ENCODE results near the gene GCNA. TPM values are rescaled to one million over a fixed set of nuclear protein-coding genes. Genes with fewer than 3 reads are reported as not detected.
"Not testable (repeated sequence)": the region's sequence is repeated elsewhere in the genome, so short reads cannot be mapped to it uniquely, and the experiment has no call there.

GCNA gene
- total RNA-seq, 6 experiments from 2014 or later: 0.48 to 1.7 (median 0.82) TPM

DNA sequence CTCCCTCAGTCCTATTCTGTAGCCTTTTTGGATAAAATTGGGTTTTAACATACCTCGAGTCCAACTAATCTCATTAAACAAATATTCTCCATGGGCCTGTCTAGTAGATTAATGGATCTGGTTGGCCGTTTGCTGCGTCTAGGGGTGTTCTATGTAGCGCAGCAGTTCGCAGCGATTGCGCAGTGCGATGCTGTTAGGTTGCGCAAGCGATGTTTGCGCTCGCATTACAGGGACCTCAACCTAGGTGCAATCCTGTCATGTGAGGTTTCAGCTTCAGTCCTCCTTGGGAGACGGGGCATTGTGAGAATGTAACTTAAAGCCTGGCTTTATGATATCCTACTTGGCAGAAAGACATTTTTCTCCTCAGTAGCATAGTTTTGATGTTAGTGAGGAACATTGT lies 31.4 kb upstream of the GCNA start:
- no peak overlapping the region for H3K27ac Mint-ChIP-seq
- TF ChIP-seq, protein P1, sequence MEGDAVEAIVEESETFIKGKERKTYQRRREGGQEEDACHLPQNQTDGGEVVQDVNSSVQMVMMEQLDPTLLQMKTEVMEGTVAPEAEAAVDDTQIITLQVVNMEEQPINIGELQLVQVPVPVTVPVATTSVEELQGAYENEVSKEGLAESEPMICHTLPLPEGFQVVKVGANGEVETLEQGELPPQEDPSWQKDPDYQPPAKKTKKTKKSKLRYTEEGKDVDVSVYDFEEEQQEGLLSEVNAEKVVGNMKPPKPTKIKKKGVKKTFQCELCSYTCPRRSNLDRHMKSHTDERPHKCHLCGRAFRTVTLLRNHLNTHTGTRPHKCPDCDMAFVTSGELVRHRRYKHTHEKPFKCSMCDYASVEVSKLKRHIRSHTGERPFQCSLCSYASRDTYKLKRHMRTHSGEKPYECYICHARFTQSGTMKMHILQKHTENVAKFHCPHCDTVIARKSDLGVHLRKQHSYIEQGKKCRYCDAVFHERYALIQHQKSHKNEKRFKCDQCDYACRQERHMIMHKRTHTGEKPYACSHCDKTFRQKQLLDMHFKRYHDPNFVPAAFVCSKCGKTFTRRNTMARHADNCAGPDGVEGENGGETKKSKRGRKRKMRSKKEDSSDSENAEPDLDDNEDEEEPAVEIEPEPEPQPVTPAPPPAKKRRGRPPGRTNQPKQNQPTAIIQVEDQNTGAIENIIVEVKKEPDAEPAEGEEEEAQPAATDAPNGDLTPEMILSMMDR (IDR thresholded peaks at IDR 0.05): no peak
- peaks cover 4% of the 10 kb centered on the region; the same call in 1 of the 2 replicates for H3K36me3 Mint-ChIP-seq (ENCODE audit: low read depth)
- no peak overlapping the region for H3K4me3 Mint-ChIP-seq
- H3K27me3 Mint-ChIP-seq (ENCODE audit: insufficient read depth): no peaks in the 10 kb centered on the region
- H3K4me1 Mint-ChIP-seq (ENCODE audit: low read depth): peaks cover 31% of the 10 kb centered on the region
- H3K9me3 Mint-ChIP-seq: no peaks in the 10 kb centered on the region
- no peak for DNase-seq

DNA sequence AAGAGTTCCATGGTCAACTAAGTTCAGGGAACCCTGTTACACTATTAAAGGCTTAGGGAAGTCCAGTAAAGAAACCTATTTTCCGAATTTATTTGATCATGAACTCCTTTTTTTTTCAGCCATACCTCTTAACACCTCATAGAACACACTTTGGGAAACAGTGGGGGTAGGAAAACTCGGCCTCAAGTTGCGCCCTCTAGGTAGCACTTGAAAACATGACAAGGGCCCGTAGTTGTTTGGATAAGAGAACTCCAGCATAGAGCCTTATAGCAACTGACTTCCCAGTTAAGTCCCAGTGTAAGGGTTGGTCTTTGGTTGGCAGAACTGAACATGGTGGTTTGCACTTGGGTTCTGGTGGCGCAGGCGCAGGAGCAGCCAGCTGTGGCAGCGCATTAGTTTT lies 30.9 kb upstream of the GCNA start:
- Mint-ChIP-seq H3K27ac (no peak overlapping the region), H3K36me3 (ENCODE audit: low read depth) (peaks cover 4% of the 10 kb centered on the region; the same call in 1 of the 2 replicates), H3K4me3 (no peak overlapping the region), H3K4me1 (ENCODE audit: low read depth) (peaks cover 27% of the 10 kb centered on the region), H3K27me3 (ENCODE audit: insufficient read depth) (no peaks in the 10 kb centered on the region), H3K9me3 (no peaks in the 10 kb centered on the region)
- no peak for DNase-seq
- TF ChIP-seq, protein P1 (IDR thresholded peaks at IDR 0.05): no peak

DNA sequence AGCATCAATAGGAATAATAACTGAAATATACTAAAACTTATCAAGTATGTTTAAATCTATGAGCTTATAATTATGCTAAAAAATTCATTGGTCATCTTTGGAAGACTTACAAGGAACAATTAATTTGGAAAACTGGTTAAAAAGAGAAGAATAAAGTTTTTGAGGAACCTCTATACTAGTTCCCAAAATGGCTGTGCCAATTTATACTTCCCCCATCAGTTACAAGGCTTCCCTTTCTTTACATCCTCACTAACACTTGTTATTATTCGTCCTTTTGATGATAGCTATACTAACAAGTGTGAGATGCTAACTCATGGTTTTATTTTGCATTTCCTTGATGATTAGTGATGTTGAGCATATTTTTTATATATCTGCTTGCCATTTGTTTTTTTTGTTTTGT lies 28.3 kb upstream of the GCNA start:
- no peak for DNase-seq
- no peak overlapping the region for H3K4me3 Mint-ChIP-seq
- no peaks in the 10 kb centered on the region for H3K27me3 Mint-ChIP-seq (ENCODE audit: insufficient read depth)
- H3K9me3 Mint-ChIP-seq: no peaks in the 10 kb centered on the region
- peaks cover 1% of the 10 kb centered on the region; the same call in 1 of the 2 replicates for H3K4me1 Mint-ChIP-seq (ENCODE audit: low read depth)
- H3K36me3 Mint-ChIP-seq (ENCODE audit: low read depth): peaks cover 4% of the 10 kb centered on the region; the same call in 1 of the 2 replicates
- TF ChIP-seq, protein P1 (IDR thresholded peaks at IDR 0.05): no peak
- no peak overlapping the region for H3K27ac Mint-ChIP-seq

DNA sequence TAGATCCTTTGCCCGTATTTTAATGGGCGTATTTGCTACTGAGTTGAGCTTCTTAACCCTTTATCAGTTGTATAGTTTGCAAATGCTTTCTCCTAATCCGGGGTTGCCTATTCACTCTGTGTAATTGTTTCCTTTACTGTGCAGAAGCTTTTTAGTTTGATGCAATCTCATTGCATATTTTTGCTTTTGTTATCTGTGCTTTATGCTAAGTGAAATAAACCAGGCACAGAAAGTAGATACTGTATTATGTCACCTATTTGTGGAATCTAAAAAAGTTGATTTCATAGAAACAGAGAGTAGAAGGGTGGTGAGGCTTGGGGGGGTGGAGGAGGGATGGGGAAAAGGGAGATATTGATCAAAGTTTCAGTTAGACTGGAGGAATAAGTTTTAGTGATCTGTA lies 27.7 kb upstream of the GCNA start:
- Mint-ChIP-seq H3K4me3 (no peak overlapping the region), H3K4me1 (ENCODE audit: low read depth) (no peaks in the 10 kb centered on the region), H3K9me3 (no peaks in the 10 kb centered on the region), H3K27me3 (ENCODE audit: insufficient read depth) (no peaks in the 10 kb centered on the region), H3K36me3 (ENCODE audit: low read depth) (peaks cover 4% of the 10 kb centered on the region; the same call in 1 of the 2 replicates), H3K27ac (no peak overlapping the region)
- DNase-seq: no peak
- TF ChIP-seq, protein P1 (IDR thresholded peaks at IDR 0.05): no peak

DNA sequence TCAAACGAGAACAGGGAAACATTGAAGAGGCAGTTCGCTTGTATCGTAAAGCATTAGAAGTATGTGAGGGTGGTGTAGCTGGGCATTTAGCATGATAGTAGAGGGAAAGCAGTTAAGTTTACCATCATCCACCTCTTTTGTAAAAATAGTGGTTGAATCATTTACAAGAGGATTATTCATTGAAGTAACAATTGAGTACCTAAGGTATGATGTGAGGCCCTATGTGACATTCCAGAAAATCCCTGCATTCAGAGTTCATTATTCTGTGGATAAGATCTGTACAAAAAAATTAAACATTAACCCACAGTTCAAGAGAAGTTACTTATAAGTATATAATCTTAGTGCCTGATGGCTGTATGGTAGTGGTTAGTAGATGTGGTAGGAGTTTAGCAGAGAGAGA lies 22.2 kb upstream of the GCNA start:
- no peak overlapping the region; the same call in 1 of the 2 replicates for H3K4me3 Mint-ChIP-seq
- peaks cover 1% of the 10 kb centered on the region; the same call in 1 of the 2 replicates for H3K27me3 Mint-ChIP-seq (ENCODE audit: insufficient read depth)
- no peak overlapping the region; the same call in 1 of the 2 replicates for H3K27ac Mint-ChIP-seq
- peaks cover 8% of the 10 kb centered on the region; the same call in 1 of the 2 replicates for H3K36me3 Mint-ChIP-seq (ENCODE audit: low read depth)
- H3K9me3 Mint-ChIP-seq: no peaks in the 10 kb centered on the region
- TF ChIP-seq, protein P1 (IDR thresholded peaks at IDR 0.05): no peak
- DNase-seq: no peak
- H3K4me1 Mint-ChIP-seq (ENCODE audit: low read depth): no peaks in the 10 kb centered on the region

DNA sequence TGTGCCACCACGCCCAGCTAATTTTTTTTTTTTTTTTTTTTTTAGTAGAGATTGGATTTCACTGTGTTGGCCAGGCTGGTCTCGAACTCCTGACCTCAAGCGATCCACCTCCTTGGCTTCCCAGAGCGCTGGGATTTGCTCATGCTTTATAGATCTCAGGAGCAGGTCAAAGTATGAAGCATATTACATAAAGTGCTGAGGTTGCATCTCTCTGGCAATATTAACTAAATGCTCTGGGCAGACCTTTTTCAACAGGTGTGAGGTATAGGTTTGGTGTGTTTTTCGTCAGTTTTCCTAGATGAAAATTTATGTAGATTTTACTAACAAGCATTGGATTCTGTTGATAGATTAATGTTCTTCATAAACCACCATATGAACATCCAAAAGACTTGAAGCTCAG lies 19.3 kb upstream of the GCNA start:
- Mint-ChIP-seq H3K27me3 (ENCODE audit: insufficient read depth) (peaks cover 1% of the 10 kb centered on the region; the same call in 1 of the 2 replicates), H3K4me1 (ENCODE audit: low read depth) (no peaks in the 10 kb centered on the region), H3K4me3 (no peak overlapping the region), H3K36me3 (ENCODE audit: low read depth) (peaks cover 17% of the 10 kb centered on the region), H3K27ac (no peak overlapping the region), H3K9me3 (no peaks in the 10 kb centered on the region)
- TF ChIP-seq, protein P1 (IDR thresholded peaks at IDR 0.05): no peak
- no peak for DNase-seq

DNA sequence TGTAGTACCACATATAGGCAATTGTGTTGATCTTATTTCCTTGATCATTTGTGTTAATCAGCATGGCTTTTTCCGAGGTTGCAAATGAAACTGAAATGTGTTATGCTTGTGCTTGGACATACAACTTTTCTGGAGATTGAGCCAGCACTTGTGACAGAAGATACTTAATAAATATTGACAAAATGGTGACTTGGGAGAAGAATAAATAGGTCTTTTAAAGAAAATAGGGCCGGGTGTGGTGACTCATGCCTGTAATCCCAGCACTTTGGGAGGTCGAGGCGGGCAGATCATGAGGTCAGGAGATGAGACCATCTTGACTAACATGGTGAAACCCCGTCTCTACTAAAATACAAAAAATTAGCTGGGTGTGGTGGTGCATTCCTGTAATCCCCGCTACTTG lies 18.5 kb upstream of the GCNA start:
- peaks cover 20% of the 10 kb centered on the region for H3K36me3 Mint-ChIP-seq (ENCODE audit: low read depth)
- not testable (repeated sequence) for H3K4me3 Mint-ChIP-seq; H3K27ac Mint-ChIP-seq; H3K27me3 Mint-ChIP-seq (ENCODE audit: insufficient read depth); H3K4me1 Mint-ChIP-seq (ENCODE audit: low read depth); H3K9me3 Mint-ChIP-seq; DNase-seq

Measured in HFFc6 (cell line).